CD4-positive, CD25-positive, alpha-beta regulatory T cell (primary cell): ENCODE measurements around the gene THAP7. TPM values are rescaled to one million over a fixed set of nuclear protein-coding genes. Genes with fewer than 3 reads are reported as not detected.
A peak's percentile ranks its signal among the peaks of the same experiment; 100 is the strongest.

Experiments used
- ATAC-seq, 2 donors: fragments of 150-1000 bp; cut with Tn5 transposase; one replicate each; pipeline ENCODE4 v1.10.0; 2021; ENCODE audit warnings: low read depth in 2 of 2, moderate number of reproducible peaks in 2 of 2, moderate library complexity in 1 of 2
- DNase-seq, 3 donors: peaks; one replicate each; pipeline versions ENCODE4 v3.0.0 to v3.0.0-alpha.2; 2012 to 2022; ENCODE audit warnings: mixed read lengths in 1 of 3
- H3K27ac ChIP-seq: one replicate; pipeline ENCODE4 v1.7.0; 2013; ENCODE audit warnings: mild to moderate bottlenecking, low read length; ENCODE audit not compliant: insufficient read depth, poor library complexity, severe bottlenecking
- H3K27me3 ChIP-seq: one replicate; pipeline ENCODE4 v1.7.0; 2013; ENCODE audit warnings: low read length; ENCODE audit not compliant: control insufficient read depth, insufficient read depth
- H3K36me3 ChIP-seq: one replicate; pipeline ENCODE4 v1.7.0; 2013; ENCODE audit warnings: mild to moderate bottlenecking, low read length, moderate library complexity; ENCODE audit not compliant: control insufficient read depth, insufficient read depth
- H3K4me1 ChIP-seq: 2 replicates; pipeline ENCODE4 v1.7.0; 2013; ENCODE audit warnings: mild to moderate bottlenecking, low read length; ENCODE audit not compliant: insufficient read depth, control insufficient read depth, poor library complexity, severe bottlenecking
- H3K4me3 ChIP-seq: one replicate; pipeline ENCODE4 v1.7.0; 2013; ENCODE audit warnings: low read depth, mild to moderate bottlenecking, low read length, moderate library complexity
- H3K9me3 ChIP-seq, 2 experiments: 1 replicate in 1 of 2; 2 replicates in 1 of 2; pipeline ENCODE4 v1.7.0; 2013; ENCODE audit warnings: low read length in 2 of 2, mild to moderate bottlenecking in 1 of 2, moderate library complexity in 1 of 2; ENCODE audit not compliant: control insufficient read depth in 2 of 2
- H3K27ac Mint-ChIP-seq, 3 donors: one replicate each; pipeline ENCODE4 v1.8.0; 2020 to 2022; ENCODE audit warnings: mild to moderate bottlenecking in 3 of 3, mixed read lengths in 3 of 3, moderate library complexity in 2 of 3
- H3K27me3 Mint-ChIP-seq: one replicate; pipeline ENCODE4 v1.8.0; 2022; ENCODE audit warnings: mild to moderate bottlenecking, mixed read lengths
- H3K36me3 Mint-ChIP-seq: one replicate; pipeline ENCODE4 v1.8.0; 2020; ENCODE audit warnings: mixed read lengths
- H3K4me1 Mint-ChIP-seq, 4 donors: one replicate each; pipeline ENCODE4 v1.8.0; 2020 to 2022; ENCODE audit warnings: mixed read lengths in 4 of 4, mild to moderate bottlenecking in 1 of 4
- H3K4me3 Mint-ChIP-seq, 4 donors: one replicate each; pipeline ENCODE4 v1.8.0; 2020 to 2022; ENCODE audit warnings: mild to moderate bottlenecking in 4 of 4, mixed read lengths in 4 of 4, moderate library complexity in 3 of 4
- H3K9me3 Mint-ChIP-seq, 7 donors: one replicate each; pipeline ENCODE4 v1.8.0; 2020 to 2022; ENCODE audit warnings: mixed read lengths in 7 of 7, mild to moderate bottlenecking in 3 of 7, moderate library complexity in 2 of 7
- polyA plus RNA-seq, 4 donors: library from polyadenylated mRNA; unstranded; fragments of 300-500 nt; fragmentation: Illumina TruSeq; gene quantifications; one replicate each; pipeline ENCODE4 v1.2.3, GENCODE V29; 2021
- total RNA-seq: library from RNA; stranded (reverse); gene quantifications from one replicate; pipeline ENCODE4 v1.2.3, GENCODE V29; 2022

The THAP7 gene
- total and polyA plus RNA-seq, 5 donors from 2014 or later = 38.5 to 58.0 (median 43.5) TPM

- H3K36me3 ChIP-seq = peaks cover 17% of the 10 kb centered on the region
- DNase-seq = no peak
- Mint-ChIP-seq H3K4me3 (no peak overlapping the region), H3K9me3 (peaks cover 0 to 1% (median 0%) of the 10 kb centered on the region in 7 donors), H3K36me3 (peaks cover 12% of the 10 kb centered on the region), H3K27me3 (no peaks in the 10 kb centered on the region), H3K27ac (no peak overlapping the region), H3K4me1 (peaks cover 0 to 2% (median under 1%) of the 10 kb centered on the region in 4 donors)
- H3K9me3 ChIP-seq = no peaks in the 10 kb centered on the region
- no peak for ATAC-seq
- H3K4me1 ChIP-seq = no peaks in the 10 kb centered on the region
- no peak overlapping the region for H3K4me3 ChIP-seq
- H3K27me3 ChIP-seq = no peaks in the 10 kb centered on the region
- H3K27ac ChIP-seq = no peak overlapping the region
These were observed 10.5 kb downstream of the THAP7 start for GRCh38 chr22:20991252-20992055.

DNA sequence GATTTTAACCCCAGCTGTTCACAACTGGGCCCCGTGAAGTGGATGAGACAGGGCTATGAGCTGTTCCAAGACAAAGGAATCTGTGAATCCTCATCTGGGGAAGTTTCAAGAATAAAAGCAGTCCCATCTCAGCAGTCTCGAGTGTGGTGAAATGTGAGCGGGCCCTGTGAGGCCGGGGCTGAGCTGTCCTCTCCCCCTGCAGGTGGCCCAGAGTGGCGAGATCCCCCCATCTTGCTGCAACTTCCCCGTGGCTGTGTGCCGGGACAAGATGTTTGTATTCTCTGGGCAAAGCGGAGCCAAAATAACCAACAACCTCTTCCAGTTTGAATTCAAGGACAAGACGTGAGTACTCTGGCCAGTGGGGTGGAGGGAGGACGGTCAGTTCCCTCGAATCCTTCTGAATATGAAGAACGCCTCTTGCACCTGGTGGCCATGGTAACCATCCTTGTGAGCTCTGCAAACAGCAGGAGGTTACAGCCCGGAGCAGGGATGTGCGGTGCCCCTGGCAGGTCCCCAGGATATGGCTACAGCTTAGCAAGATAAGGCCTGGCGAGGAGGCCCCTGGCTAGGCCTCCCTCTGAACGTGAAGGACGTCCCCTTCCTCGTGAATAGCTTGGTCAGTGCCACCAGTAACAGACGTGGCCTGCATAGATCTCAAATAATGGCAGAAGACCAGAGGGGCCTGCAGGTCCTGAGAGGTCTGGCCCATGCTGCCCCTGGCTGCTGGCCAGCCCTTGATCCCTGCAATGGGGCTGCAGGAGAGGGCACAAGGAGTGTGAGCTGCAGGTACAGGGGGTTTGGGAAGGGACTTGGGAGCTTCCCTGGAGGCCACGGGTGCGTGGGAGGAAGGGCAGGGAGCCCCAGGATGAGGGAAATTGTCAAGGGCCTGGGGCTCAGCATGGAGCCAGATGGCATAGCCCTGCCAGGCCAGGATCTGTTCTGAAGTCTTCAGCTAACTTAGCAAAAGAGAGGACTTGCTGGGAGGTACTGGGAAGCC is 11.4 kb downstream of the THAP7 start:
- Mint-ChIP-seq H3K27me3 (no peaks in the 10 kb centered on the region), H3K36me3 (peaks cover 15% of the 10 kb centered on the region), H3K4me1 (peaks cover 0 to 5% (median under 1%) of the 10 kb centered on the region in 4 donors), H3K27ac (no peak overlapping the region), H3K9me3 (no peaks in the 10 kb centered on the region), H3K4me3 (no peak overlapping the region)
- Histone ChIP-seq H3K27ac (no peak overlapping the region), H3K27me3 (no peaks in the 10 kb centered on the region), H3K4me1 (no peaks in the 10 kb centered on the region), H3K36me3 (peaks cover 20% of the 10 kb centered on the region), H3K9me3 (no peaks in the 10 kb centered on the region), H3K4me3 (no peak overlapping the region)
- ATAC-seq (no peak), DNase-seq (no peak)

GRCh38 chr22:20989323-20990138 is 12.4 kb downstream of the THAP7 start:
- Histone ChIP-seq H3K9me3 (no peaks in the 10 kb centered on the region), H3K4me3 (no peak overlapping the region), H3K36me3 (peaks cover 22% of the 10 kb centered on the region), H3K27ac (no peak overlapping the region), H3K4me1 (no peaks in the 10 kb centered on the region), H3K27me3 (no peaks in the 10 kb centered on the region)
- H3K27me3 Mint-ChIP-seq = no peaks in the 10 kb centered on the region
- H3K9me3 Mint-ChIP-seq = no peaks in the 10 kb centered on the region
- H3K4me3 Mint-ChIP-seq = no peak overlapping the region
- DNase-seq = no peak
- H3K27ac Mint-ChIP-seq = no peak overlapping the region
- peaks cover 0 to 5% (median under 1%) of the 10 kb centered on the region in 4 donors for H3K4me1 Mint-ChIP-seq
- peaks cover 15% of the 10 kb centered on the region for H3K36me3 Mint-ChIP-seq
- ATAC-seq = no peak

DNA sequence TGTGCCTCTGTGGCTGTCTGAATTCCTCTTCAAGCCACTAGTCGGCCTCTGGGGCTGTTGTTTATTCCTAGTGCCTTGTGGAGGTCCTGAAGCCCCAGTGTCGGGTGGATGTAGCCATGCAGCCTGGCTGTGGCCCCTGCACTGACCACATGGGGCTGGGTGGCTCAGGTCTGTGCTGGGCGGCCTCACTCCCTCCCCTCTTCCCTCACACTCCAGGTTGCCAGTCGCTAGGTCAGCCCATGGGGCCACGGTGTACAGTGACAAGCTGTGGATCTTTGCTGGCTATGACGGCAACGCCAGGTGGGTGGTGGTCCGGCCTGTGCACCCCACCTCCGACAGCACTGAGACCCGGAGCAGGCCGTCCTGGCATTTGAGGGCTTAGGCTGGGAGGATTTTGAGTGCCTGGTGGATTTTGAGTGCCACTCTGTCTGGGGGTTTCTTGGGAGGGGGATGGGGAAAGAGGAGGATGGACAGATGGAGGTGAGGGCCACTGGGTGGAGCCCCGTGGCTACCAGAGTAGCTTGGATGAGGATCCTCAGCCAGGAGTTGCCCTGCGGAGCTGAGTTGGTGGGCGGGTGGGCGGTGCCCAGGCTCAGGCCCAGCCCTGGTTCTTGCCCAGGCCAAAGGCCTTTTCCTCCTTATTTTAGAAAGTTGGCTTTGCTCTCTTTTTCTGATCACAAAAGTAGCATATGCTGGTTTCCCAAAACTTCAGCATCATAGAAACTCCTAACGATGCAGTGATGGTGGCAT is 13.2 kb downstream of the THAP7 start:
- DNase-seq = no peak
- H3K9me3 Mint-ChIP-seq = no peaks in the 10 kb centered on the region
- ATAC-seq = no peak
- no peak overlapping the region for H3K4me3 Mint-ChIP-seq
- Histone ChIP-seq H3K27me3 (no peaks in the 10 kb centered on the region), H3K36me3 (peaks cover 22% of the 10 kb centered on the region), H3K9me3 (no peaks in the 10 kb centered on the region), H3K4me3 (no peak overlapping the region), H3K27ac (no peak overlapping the region), H3K4me1 (no peaks in the 10 kb centered on the region)
- no peak overlapping the region for H3K27ac Mint-ChIP-seq
- H3K4me1 Mint-ChIP-seq = peaks cover 0 to 7% (median 6%) of the 10 kb centered on the region in 4 donors
- no peaks in the 10 kb centered on the region for H3K27me3 Mint-ChIP-seq
- H3K36me3 Mint-ChIP-seq = peaks cover 21% of the 10 kb centered on the region

GRCh38 chr22:20987375-20987774 is 14.5 kb downstream of the THAP7 start:
- Histone ChIP-seq H3K27ac (no peak overlapping the region), H3K4me3 (no peak overlapping the region), H3K4me1 (peaks cover 9% of the 10 kb centered on the region), H3K27me3 (no peaks in the 10 kb centered on the region), H3K9me3 (no peaks in the 10 kb centered on the region), H3K36me3 (peaks cover 21% of the 10 kb centered on the region)
- Mint-ChIP-seq H3K9me3 (no peaks in the 10 kb centered on the region), H3K27ac (no peak overlapping the region), H3K36me3 (peaks cover 21% of the 10 kb centered on the region), H3K27me3 (no peaks in the 10 kb centered on the region), H3K4me1 (peaks cover 5 to 20% (median 14%) of the 10 kb centered on the region in 4 donors), H3K4me3 (no peak overlapping the region)
- ATAC-seq (no peak), DNase-seq (no peak)

DNA sequence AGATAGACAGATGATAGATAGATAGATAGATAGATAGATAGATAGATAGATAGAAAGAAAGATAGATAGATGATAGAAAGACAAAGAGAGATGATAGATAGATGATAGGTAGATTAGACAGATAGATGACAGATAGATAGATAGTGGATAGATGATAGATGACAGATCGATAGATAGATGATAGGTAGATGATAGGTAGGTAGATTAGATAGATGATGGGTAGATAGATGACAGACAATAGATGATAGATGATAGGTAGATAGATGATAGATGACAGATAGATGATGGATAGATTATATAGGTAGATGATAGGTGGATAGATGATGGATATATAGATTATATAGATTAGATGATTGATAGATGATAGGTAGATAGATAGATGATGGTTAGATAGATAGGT is 15.6 kb downstream of the THAP7 start:
- no peaks in the 10 kb centered on the region for H3K9me3 ChIP-seq
- no peaks in the 10 kb centered on the region for H3K9me3 Mint-ChIP-seq
- peaks cover 16% of the 10 kb centered on the region for H3K4me1 ChIP-seq
- peak overlapping the region in 2 of 3 donors; percentile 2 to 39 for H3K27ac Mint-ChIP-seq
- H3K27me3 ChIP-seq = no peaks in the 10 kb centered on the region
- peak overlapping the region in 1 of 4 donors; percentile 26 for H3K4me3 Mint-ChIP-seq
- DNase-seq (no peak), ATAC-seq (no peak)
- no peaks in the 10 kb centered on the region for H3K27me3 Mint-ChIP-seq
- peaks cover 12% of the 10 kb centered on the region for H3K36me3 ChIP-seq
- H3K4me1 Mint-ChIP-seq = peaks cover 5 to 24% (median 16%) of the 10 kb centered on the region in 4 donors
- peaks cover 21% of the 10 kb centered on the region for H3K36me3 Mint-ChIP-seq
- H3K4me3 ChIP-seq = no peak overlapping the region
- H3K27ac ChIP-seq = no peak overlapping the region
